AG09319 (cell line): ENCODE results near the gene NLGN4Y.

Experiments used
- DNase-seq: peaks from one replicate; pipeline ENCODE4 v3.0.0-alpha.2; 2010; ENCODE audit warnings: low read depth; ENCODE audit errors: extremely low read depth
- CTCF ChIP-seq: IDR thresholded peaks from 2 replicates; pipeline ENCODE4 v1.5.1; 2011; ENCODE audit warnings: low read depth, mild to moderate bottlenecking, inconsistent platforms, low read length, moderate library complexity

The NLGN4Y gene

GRCh38 chrY:14641853-14642252 is 117.5 kb downstream of the NLGN4Y start:
- no peak for TF ChIP-seq CTCF
- no peak for DNase-seq

GRCh38 chrY:14644157-14644952 is 120.0 kb downstream of the NLGN4Y start:
- DNase-seq = no peak
- TF ChIP-seq CTCF = no peak

- TF ChIP-seq CTCF = no peak
Observed at GRCh38 chrY:14679181-14679580, 154.9 kb downstream of the NLGN4Y start.

GRCh38 chrY:14694543-14694942 is 170.2 kb downstream of the NLGN4Y start:
- no peak for DNase-seq
- TF ChIP-seq CTCF = no peak

More at GRCh38 chrY:14679181-14679580, 154.9 kb downstream of the NLGN4Y start:
- DNase-seq = no peak

- no peak for DNase-seq
- TF ChIP-seq CTCF = no peak
Observed at GRCh38 chrY:14708158-14708557, 183.8 kb downstream of the NLGN4Y start.

- no peak for TF ChIP-seq CTCF
- no peak for DNase-seq
Observed at GRCh38 chrY:14741596-14741995, 217.3 kb downstream of the NLGN4Y start.

- DNase-seq = no peak
- TF ChIP-seq CTCF = no peak
Observed at GRCh38 chrY:14748329-14748728, 224.0 kb downstream of the NLGN4Y start.
